GM12892 (cell line): ENCODE results near the gene TTLL13.

Experiments used
- POLR2A ChIP-seq: IDR thresholded peaks from 2 replicates; pipeline ENCODE4 v1.6.1; 2011; ENCODE audit warnings: low read depth, low read length, control low read depth
- POLR2AphosphoS5 ChIP-seq: IDR thresholded peaks from 2 replicates; pipeline ENCODE4 v1.6.1; 2011; ENCODE audit warnings: low read depth, low read length, control low read depth
- TAF1 ChIP-seq: IDR thresholded peaks from 2 replicates; pipeline ENCODE4 v1.6.1; 2011; ENCODE audit warnings: low read depth, mild to moderate bottlenecking, control low read depth, low read length, borderline replicate concordance

DNA sequence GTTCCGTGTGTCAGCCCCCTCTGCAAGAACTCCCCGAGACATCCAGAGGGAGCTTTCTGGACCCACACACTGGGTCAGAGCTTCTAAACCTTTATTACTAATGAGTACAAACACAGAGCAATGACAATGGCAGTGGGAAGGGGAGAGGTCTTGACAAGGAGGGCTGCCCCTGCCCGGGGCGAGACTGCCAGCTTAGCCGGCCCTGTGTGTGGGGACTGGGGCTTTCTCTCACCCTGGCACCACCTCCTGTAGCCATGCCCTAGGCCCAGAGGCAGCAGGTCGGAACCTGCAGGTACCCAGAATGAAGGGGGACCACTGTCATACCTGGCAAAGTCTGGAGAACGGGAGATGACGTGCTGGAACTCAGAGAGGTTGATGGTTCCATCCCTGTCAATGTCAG is 18.7 kb upstream of the TTLL13 start:
- no peak for TF ChIP-seq POLR2A
- no peak for TF ChIP-seq TAF1
- TF ChIP-seq POLR2AphosphoS5: no peak
